Measurements from ENCODE around the gene CDC42BPA.
A peak's percentile ranks its signal among the peaks of the same experiment; 100 is the strongest.

Gene CDC42BPA

GRCh38 chr1:227219715-227220292 lies 98.5 kb downstream of the CDC42BPA start:
- no CpG with 5 or more reads among the region's 1 CpG for WGBS (ENCODE audit: extremely low coverage, insufficient coverage, insufficient read length)
- no peak overlapping the region for H3K4me2 ChIP-seq (ENCODE audit: low read length)
- no peaks in the 10 kb centered on the region for H3K36me3 ChIP-seq (ENCODE audit: control insufficient read depth in 1 of 2, insufficient read depth in 2 of 2, low read length in 2 of 2)
- no peak overlapping the region for H2AK5ac ChIP-seq (ENCODE audit: low read length)
- no peaks in the 10 kb centered on the region for H3K9me3 ChIP-seq (ENCODE audit: insufficient read depth, low read depth, low read length)
- no peaks in the 10 kb centered on the region for H3K4me1 ChIP-seq (ENCODE audit: control insufficient read depth in 1 of 2, insufficient read depth in 2 of 2, low read length in 2 of 2)
- DNase-seq: no peak
- H3K79me2 ChIP-seq (ENCODE audit: control insufficient read depth, insufficient read depth, low read length, poor library complexity): no peaks in the 10 kb centered on the region
- H2BK120ac ChIP-seq (ENCODE audit: insufficient read depth, low read length, poor library complexity): no peak overlapping the region
- no peak overlapping the region for H2BK5ac ChIP-seq (ENCODE audit: low read depth, low read length, poor library complexity)
- H2BK12ac ChIP-seq (ENCODE audit: low read length): no peak overlapping the region
- no peak overlapping the region for H4K91ac ChIP-seq (ENCODE audit: low read depth, low read length)
- no peaks in the 10 kb centered on the region for H3K79me1 ChIP-seq (ENCODE audit: low read length)
- no peak overlapping the region for H3K18ac ChIP-seq (ENCODE audit: low read length)
- no peak overlapping the region for H4K12ac ChIP-seq (ENCODE audit: low read depth, low read length)
- H2AFZ ChIP-seq (ENCODE audit: insufficient read depth, low read length, poor library complexity): no peak overlapping the region
- H3K23ac ChIP-seq (ENCODE audit: low read length): no peak overlapping the region
- H3K27ac ChIP-seq (ENCODE audit: low read depth, low read length): no peak overlapping the region
- no peak overlapping the region for H3K9ac ChIP-seq (ENCODE audit: low read length)
- no peaks in the 10 kb centered on the region for H3K27me3 ChIP-seq (ENCODE audit: insufficient read depth, low read length)
- H3K4me3 ChIP-seq (ENCODE audit: low read depth, low read length): no peak overlapping the region
- H4K8ac ChIP-seq (ENCODE audit: low read depth, low read length): no peak overlapping the region
- no peak overlapping the region for H3K4ac ChIP-seq (ENCODE audit: low read depth, low read length)
- H3K14ac ChIP-seq (ENCODE audit: low read length): no peak overlapping the region

DNA sequence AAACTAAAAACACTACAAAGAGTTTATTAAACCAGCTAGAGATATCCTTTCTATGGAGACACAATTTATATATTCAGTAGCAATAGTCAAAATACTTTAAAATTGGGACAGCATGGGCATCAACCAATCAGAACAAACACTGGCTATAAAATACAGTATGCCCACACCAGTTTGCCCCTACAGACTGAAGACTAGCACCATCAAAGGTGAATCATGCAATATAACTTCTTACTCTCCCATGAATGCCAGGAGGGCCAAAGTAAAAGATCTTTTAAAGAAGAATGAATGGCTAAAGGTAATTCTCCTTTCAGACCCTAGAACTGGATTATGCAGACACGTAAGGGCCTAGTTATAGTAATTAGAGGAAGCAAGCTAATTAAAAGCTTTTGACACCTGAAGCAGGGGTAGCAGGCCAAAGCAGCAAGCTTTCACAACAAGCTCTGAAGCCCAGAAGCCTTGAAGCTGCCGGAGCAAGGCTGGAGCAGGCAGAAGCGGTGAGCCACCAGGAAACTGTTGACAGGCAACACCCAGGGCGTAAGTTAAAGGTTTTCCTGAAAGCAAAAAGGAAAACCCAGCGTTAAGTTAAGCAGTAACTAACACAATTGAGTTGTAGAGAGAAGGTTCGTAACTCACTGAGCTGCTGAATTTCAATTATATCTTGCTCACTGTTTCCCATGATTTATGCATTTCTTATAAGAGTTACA lies 99.3 kb downstream of the CDC42BPA start:
- Histone ChIP-seq H3K23ac (ENCODE audit: low read length) (no peak overlapping the region), H3K36me3 (ENCODE audit: control insufficient read depth in 1 of 2, insufficient read depth in 2 of 2, low read length in 2 of 2) (no peaks in the 10 kb centered on the region), H3K79me2 (ENCODE audit: control insufficient read depth, insufficient read depth, low read length, poor library complexity) (no peaks in the 10 kb centered on the region), H4K8ac (ENCODE audit: low read depth, low read length) (no peak overlapping the region), H4K12ac (ENCODE audit: low read depth, low read length) (no peak overlapping the region), H3K27me3 (ENCODE audit: insufficient read depth, low read length) (no peaks in the 10 kb centered on the region), H3K27ac (ENCODE audit: low read depth, low read length) (no peak overlapping the region), H3K14ac (ENCODE audit: low read length) (no peak overlapping the region), H2BK12ac (ENCODE audit: low read length) (no peak overlapping the region), H3K18ac (ENCODE audit: low read length) (no peak overlapping the region), H2BK5ac (ENCODE audit: low read depth, low read length, poor library complexity) (no peak overlapping the region), H3K4me2 (ENCODE audit: low read length) (no peak overlapping the region), H3K4me3 (ENCODE audit: low read depth, low read length) (no peak overlapping the region), H3K4ac (ENCODE audit: low read depth, low read length) (no peak overlapping the region), H3K4me1 (ENCODE audit: control insufficient read depth in 1 of 2, insufficient read depth in 2 of 2, low read length in 2 of 2) (no peaks in the 10 kb centered on the region), H4K91ac (ENCODE audit: low read depth, low read length) (no peak overlapping the region), H2BK120ac (ENCODE audit: insufficient read depth, low read length, poor library complexity) (no peak overlapping the region), H3K79me1 (ENCODE audit: low read length) (no peaks in the 10 kb centered on the region), H3K9ac (ENCODE audit: low read length) (no peak overlapping the region), H2AFZ (ENCODE audit: insufficient read depth, low read length, poor library complexity) (no peak overlapping the region), H3K9me3 (ENCODE audit: insufficient read depth, low read depth, low read length) (no peaks in the 10 kb centered on the region), H2AK5ac (ENCODE audit: low read length) (no peak overlapping the region)
- DNase-seq: no peak
- no CpG with 5 or more reads among the region's 6 CpGs for WGBS (ENCODE audit: extremely low coverage, insufficient coverage, insufficient read length)

DNA sequence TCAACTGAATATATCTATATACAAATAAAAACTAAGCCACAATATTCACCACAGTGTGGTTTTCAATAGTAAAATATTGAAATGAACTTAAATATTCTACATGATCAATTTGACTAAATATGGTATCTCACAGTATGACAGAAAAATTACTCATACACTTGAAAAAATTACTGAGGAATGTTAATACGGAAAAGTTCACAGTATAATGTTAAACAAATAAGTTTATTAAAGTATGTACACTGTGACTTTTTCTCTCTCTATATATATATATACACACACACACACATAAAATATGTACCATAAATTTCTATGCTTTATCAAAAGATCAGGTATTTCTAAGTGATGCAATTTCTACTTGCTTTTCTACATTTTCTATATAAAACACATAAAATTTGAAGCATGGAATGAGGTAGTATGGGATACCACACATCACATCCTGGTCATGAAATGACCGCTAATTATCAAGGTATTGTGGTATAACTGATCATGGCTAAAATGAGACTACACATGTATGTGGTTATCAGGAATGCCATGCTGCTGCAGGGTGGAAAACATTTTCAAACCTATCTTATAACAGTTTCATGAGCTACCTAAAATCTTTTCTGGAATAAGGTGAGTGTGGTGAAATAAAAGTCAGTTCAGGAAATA lies 102.3 kb downstream of the CDC42BPA start:
- Histone ChIP-seq H3K4me2 (ENCODE audit: low read length) (no peak overlapping the region), H3K14ac (ENCODE audit: low read length) (no peak overlapping the region), H3K27ac (ENCODE audit: low read depth, low read length) (no peak overlapping the region), H3K27me3 (ENCODE audit: insufficient read depth, low read length) (no peaks in the 10 kb centered on the region), H3K36me3 (ENCODE audit: control insufficient read depth in 1 of 2, insufficient read depth in 2 of 2, low read length in 2 of 2) (no peaks in the 10 kb centered on the region), H2BK12ac (ENCODE audit: low read length) (no peak overlapping the region), H2AFZ (ENCODE audit: insufficient read depth, low read length, poor library complexity) (no peak overlapping the region), H3K23ac (ENCODE audit: low read length) (no peak overlapping the region), H4K8ac (ENCODE audit: low read depth, low read length) (no peak overlapping the region), H3K18ac (ENCODE audit: low read length) (no peak overlapping the region), H3K9me3 (ENCODE audit: insufficient read depth, low read depth, low read length) (no peaks in the 10 kb centered on the region), H3K4me1 (ENCODE audit: control insufficient read depth in 1 of 2, insufficient read depth in 2 of 2, low read length in 2 of 2) (no peaks in the 10 kb centered on the region), H3K79me1 (ENCODE audit: low read length) (no peaks in the 10 kb centered on the region), H2AK5ac (ENCODE audit: low read length) (no peak overlapping the region), H3K4me3 (ENCODE audit: low read depth, low read length) (no peak overlapping the region), H3K79me2 (ENCODE audit: control insufficient read depth, insufficient read depth, low read length, poor library complexity) (no peaks in the 10 kb centered on the region), H2BK5ac (ENCODE audit: low read depth, low read length, poor library complexity) (no peak overlapping the region), H4K12ac (ENCODE audit: low read depth, low read length) (no peak overlapping the region), H2BK120ac (ENCODE audit: insufficient read depth, low read length, poor library complexity) (no peak overlapping the region), H3K4ac (ENCODE audit: low read depth, low read length) (no peak overlapping the region), H3K9ac (ENCODE audit: low read length) (no peak overlapping the region), H4K91ac (ENCODE audit: low read depth, low read length) (no peak overlapping the region)
- no CpG with 5 or more reads among the region's 2 CpGs for WGBS (ENCODE audit: extremely low coverage, insufficient coverage, insufficient read length)
- DNase-seq: peak; percentile 1 to 75

GRCh38 chr1:227214207-227214606 lies 104.1 kb downstream of the CDC42BPA start:
- Histone ChIP-seq H3K18ac (ENCODE audit: low read length) (no peak overlapping the region), H3K14ac (ENCODE audit: low read length) (no peak overlapping the region), H2AFZ (ENCODE audit: insufficient read depth, low read length, poor library complexity) (no peak overlapping the region), H2BK120ac (ENCODE audit: insufficient read depth, low read length, poor library complexity) (no peak overlapping the region), H3K36me3 (ENCODE audit: control insufficient read depth in 1 of 2, insufficient read depth in 2 of 2, low read length in 2 of 2) (no peaks in the 10 kb centered on the region), H3K79me2 (ENCODE audit: control insufficient read depth, insufficient read depth, low read length, poor library complexity) (no peaks in the 10 kb centered on the region), H3K9me3 (ENCODE audit: insufficient read depth, low read depth, low read length) (no peaks in the 10 kb centered on the region), H3K4me1 (ENCODE audit: control insufficient read depth in 1 of 2, insufficient read depth in 2 of 2, low read length in 2 of 2) (no peaks in the 10 kb centered on the region), H3K4me3 (ENCODE audit: low read depth, low read length) (no peak overlapping the region), H2BK12ac (ENCODE audit: low read length) (no peak overlapping the region), H4K91ac (ENCODE audit: low read depth, low read length) (no peak overlapping the region), H3K9ac (ENCODE audit: low read length) (no peak overlapping the region), H2BK5ac (ENCODE audit: low read depth, low read length, poor library complexity) (no peak overlapping the region), H3K23ac (ENCODE audit: low read length) (no peak overlapping the region), H3K27ac (ENCODE audit: low read depth, low read length) (no peak overlapping the region), H3K27me3 (ENCODE audit: insufficient read depth, low read length) (no peaks in the 10 kb centered on the region), H2AK5ac (ENCODE audit: low read length) (no peak overlapping the region), H3K4ac (ENCODE audit: low read depth, low read length) (no peak overlapping the region), H3K4me2 (ENCODE audit: low read length) (no peak overlapping the region), H4K8ac (ENCODE audit: low read depth, low read length) (no peak overlapping the region), H4K12ac (ENCODE audit: low read depth, low read length) (no peak overlapping the region), H3K79me1 (ENCODE audit: low read length) (no peaks in the 10 kb centered on the region)
- DNase-seq: no peak
- no CpG with 5 or more reads among the region's 3 CpGs for WGBS (ENCODE audit: extremely low coverage, insufficient coverage, insufficient read length)
